Urinary bladder (tissue), 2 donors: ENCODE measurements around the gene PCP4. TPM values are rescaled to one million over a fixed set of nuclear protein-coding genes. Genes with fewer than 3 reads are reported as not detected.

Experiments
- polyA plus RNA-seq: library from polyadenylated mRNA; stranded (reverse); fragments of 200-250 nt; gene quantifications from one replicate; pipeline ENCODE4 v1.2.3, GENCODE V29; 2013
- total RNA-seq: library from RNA; depleted of rRNA; stranded (reverse); fragments of >200 nt; gene quantifications from one replicate; pipeline ENCODE4 v1.2.3, GENCODE V29; 2014
- donor health status: healthy.

Gene PCP4
- total and polyA plus RNA-seq, 2 donors: 14.2 to 725 TPM

Other genes starting within 250 kb of the PCP4 start
- gene IGSF5, start 122.3 kb upstream of the PCP4 start, total RNA-seq: 0.69 TPM
- gene IGSF5, start 122.3 kb upstream of the PCP4 start, polyA plus RNA-seq: 0.10 TPM